HCT116 (cell line): ENCODE results near the gene TRHDE.

Experiments used
- CBX3 ChIP-seq: IDR thresholded peaks from 2 replicates; pipeline ENCODE4 v1.6.1; 2012; ENCODE audit warnings: low read depth
- FOSL1 ChIP-seq: IDR thresholded peaks from 2 replicates; pipeline ENCODE4 v1.6.1; 2012; ENCODE audit warnings: low read depth
- YY1 ChIP-seq: IDR thresholded peaks from 2 replicates; pipeline ENCODE4 v1.6.1; 2011; ENCODE audit warnings: low read length, low read depth, moderate library complexity, mild to moderate bottlenecking; ENCODE audit not compliant: insufficient replicate concordance; ENCODE audit errors: extremely low read depth
- TF ChIP-seq, protein P1 (sequence below), 3 experiments: fragments of 200-600 bp in 1 of 3; sonication (generic) in 1 of 3; IDR thresholded peaks in 2 of 3; conservative IDR thresholded peaks in 1 of 3; 2 replicates each; pipeline ENCODE4 v1.5.1; 2012 to 2017; ENCODE audit warnings: low read depth in 2 of 3, low read length in 2 of 3, antibody characterized with exemption in 1 of 3, borderline replicate concordance in 1 of 3, control low read depth in 1 of 3, mild to moderate bottlenecking in 1 of 3, mixed read lengths in 1 of 3, mixed run types in 1 of 3, moderate library complexity in 1 of 3; ENCODE audit not compliant: insufficient read depth in 1 of 3

DNA sequence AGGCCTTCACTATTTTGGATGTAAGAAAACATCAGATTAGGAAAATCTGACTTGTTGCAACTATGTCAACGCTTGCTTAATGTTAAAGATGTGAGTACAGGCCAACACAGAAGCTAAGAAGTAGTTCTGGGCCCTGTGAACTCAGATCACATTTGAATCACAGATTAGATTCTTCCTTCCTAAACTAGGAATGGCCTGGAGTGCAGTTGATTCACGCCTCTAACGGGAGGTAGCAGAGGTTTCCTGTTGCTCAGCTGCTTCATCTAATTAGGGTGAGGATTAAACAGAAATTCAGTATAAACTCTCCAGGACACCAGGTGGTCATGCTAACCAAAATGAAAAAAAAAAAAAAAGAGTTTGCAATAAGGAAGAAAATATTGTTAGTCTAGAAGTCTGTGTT is 314.3 kb downstream of the TRHDE start:
- TF ChIP-seq, protein P1, sequence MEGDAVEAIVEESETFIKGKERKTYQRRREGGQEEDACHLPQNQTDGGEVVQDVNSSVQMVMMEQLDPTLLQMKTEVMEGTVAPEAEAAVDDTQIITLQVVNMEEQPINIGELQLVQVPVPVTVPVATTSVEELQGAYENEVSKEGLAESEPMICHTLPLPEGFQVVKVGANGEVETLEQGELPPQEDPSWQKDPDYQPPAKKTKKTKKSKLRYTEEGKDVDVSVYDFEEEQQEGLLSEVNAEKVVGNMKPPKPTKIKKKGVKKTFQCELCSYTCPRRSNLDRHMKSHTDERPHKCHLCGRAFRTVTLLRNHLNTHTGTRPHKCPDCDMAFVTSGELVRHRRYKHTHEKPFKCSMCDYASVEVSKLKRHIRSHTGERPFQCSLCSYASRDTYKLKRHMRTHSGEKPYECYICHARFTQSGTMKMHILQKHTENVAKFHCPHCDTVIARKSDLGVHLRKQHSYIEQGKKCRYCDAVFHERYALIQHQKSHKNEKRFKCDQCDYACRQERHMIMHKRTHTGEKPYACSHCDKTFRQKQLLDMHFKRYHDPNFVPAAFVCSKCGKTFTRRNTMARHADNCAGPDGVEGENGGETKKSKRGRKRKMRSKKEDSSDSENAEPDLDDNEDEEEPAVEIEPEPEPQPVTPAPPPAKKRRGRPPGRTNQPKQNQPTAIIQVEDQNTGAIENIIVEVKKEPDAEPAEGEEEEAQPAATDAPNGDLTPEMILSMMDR (IDR thresholded peaks at IDR 0.05 in 2 of 3, conservative IDR thresholded peaks at IDR 0.05 in 1 of 3; ENCODE audit: borderline replicate concordance in 1 of 3, insufficient read depth in 1 of 3, low read depth in 2 of 3, low read length in 2 of 3), result no peak
- no peak for TF ChIP-seq FOSL1
- TF ChIP-seq CBX3, result no peak
- TF ChIP-seq YY1, result no peak
